NCI-H2029 treated with DMSO at 0.1 percent for 48 hours (cell line): ENCODE data around the gene IL1B.

Experiments
- DNase-seq: peaks from one replicate; lab custom pipeline; 2025; lab: John Stamatoyannopoulos, UW

Gene IL1B

GRCh38 chr2:112829101-112829960 is 7.2 kb downstream of the IL1B start:
- DNase-seq, result no peak

- no peak for DNase-seq
Measured at GRCh38 chr2:112828251-112828691, 8.3 kb downstream of the IL1B start.

GRCh38 chr2:112827604-112828185 is 8.9 kb downstream of the IL1B start:
- no peak for DNase-seq

GRCh38 chr2:112827009-112827408 is 9.6 kb downstream of the IL1B start:
- no peak for DNase-seq

GRCh38 chr2:112825706-112826105 is 10.9 kb downstream of the IL1B start:
- no peak for DNase-seq

- no peak for DNase-seq
Measured at GRCh38 chr2:112824694-112825085, 11.9 kb downstream of the IL1B start.

GRCh38 chr2:112821682-112822081 is 14.9 kb downstream of the IL1B start:
- no peak for DNase-seq

- DNase-seq, result no peak
Measured at GRCh38 chr2:112821142-112821541, 15.4 kb downstream of the IL1B start.

GRCh38 chr2:112820343-112820742 is 16.2 kb downstream of the IL1B start:
- DNase-seq, result no peak

- no peak for DNase-seq
Measured at GRCh38 chr2:112819081-112819480, 17.5 kb downstream of the IL1B start.

GRCh38 chr2:112818094-112818902 is 18.3 kb downstream of the IL1B start:
- no peak for DNase-seq

GRCh38 chr2:112817082-112817689 is 19.4 kb downstream of the IL1B start:
- no peak for DNase-seq

GRCh38 chr2:112814278-112814677 is 22.3 kb downstream of the IL1B start:
- no peak for DNase-seq

GRCh38 chr2:112813280-112813966 is 23.2 kb downstream of the IL1B start:
- no peak for DNase-seq

GRCh38 chr2:112812318-112813267 is 24.0 kb downstream of the IL1B start:
- DNase-seq, result no peak

- no peak for DNase-seq
Measured at GRCh38 chr2:112811841-112812306, 24.7 kb downstream of the IL1B start.

- no peak for DNase-seq
Measured at GRCh38 chr2:112811276-112811831, 25.2 kb downstream of the IL1B start.

- no peak for DNase-seq
Measured at GRCh38 chr2:112809112-112809511, 27.5 kb downstream of the IL1B start.

- DNase-seq, result no peak
Measured at GRCh38 chr2:112807233-112807807, 29.3 kb downstream of the IL1B start.

GRCh38 chr2:112805542-112805941 is 31.0 kb downstream of the IL1B start:
- DNase-seq, result no peak
